ENCODE data around the gene GTF2F2.

GRCh38 chr13:45104261-45104660, 16.0 kb upstream of the GTF2F2 start:
- TF ChIP-seq CTCF (IDR thresholded peaks at IDR 0.05; ENCODE audit: extremely low read depth in 1 of 2, insufficient read depth in 1 of 2, low read depth in 1 of 2, low read length in 2 of 2), result no peak
- no peak for TF ChIP-seq POLR2A (IDR thresholded peaks at IDR 0.05; ENCODE audit: low read depth, low read length)
